HG02623 (cell line): ENCODE measurements around the gene TAPBPL.
"Not testable (repeated sequence)": the region's sequence is repeated elsewhere in the genome, so short reads cannot be mapped to it uniquely, and the experiment has no call there.

Experiments used
- ATAC-seq: cut with Tn5 transposase; IDR thresholded peaks from one replicate; pipeline ENCODE4 v1.9.1; 2021; ENCODE audit warnings: moderate library complexity; ENCODE audit not compliant: unreplicated experiment

Gene TAPBPL, protein sequence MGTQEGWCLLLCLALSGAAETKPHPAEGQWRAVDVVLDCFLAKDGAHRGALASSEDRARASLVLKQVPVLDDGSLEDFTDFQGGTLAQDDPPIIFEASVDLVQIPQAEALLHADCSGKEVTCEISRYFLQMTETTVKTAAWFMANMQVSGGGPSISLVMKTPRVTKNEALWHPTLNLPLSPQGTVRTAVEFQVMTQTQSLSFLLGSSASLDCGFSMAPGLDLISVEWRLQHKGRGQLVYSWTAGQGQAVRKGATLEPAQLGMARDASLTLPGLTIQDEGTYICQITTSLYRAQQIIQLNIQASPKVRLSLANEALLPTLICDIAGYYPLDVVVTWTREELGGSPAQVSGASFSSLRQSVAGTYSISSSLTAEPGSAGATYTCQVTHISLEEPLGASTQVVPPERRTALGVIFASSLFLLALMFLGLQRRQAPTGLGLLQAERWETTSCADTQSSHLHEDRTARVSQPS

DNA sequence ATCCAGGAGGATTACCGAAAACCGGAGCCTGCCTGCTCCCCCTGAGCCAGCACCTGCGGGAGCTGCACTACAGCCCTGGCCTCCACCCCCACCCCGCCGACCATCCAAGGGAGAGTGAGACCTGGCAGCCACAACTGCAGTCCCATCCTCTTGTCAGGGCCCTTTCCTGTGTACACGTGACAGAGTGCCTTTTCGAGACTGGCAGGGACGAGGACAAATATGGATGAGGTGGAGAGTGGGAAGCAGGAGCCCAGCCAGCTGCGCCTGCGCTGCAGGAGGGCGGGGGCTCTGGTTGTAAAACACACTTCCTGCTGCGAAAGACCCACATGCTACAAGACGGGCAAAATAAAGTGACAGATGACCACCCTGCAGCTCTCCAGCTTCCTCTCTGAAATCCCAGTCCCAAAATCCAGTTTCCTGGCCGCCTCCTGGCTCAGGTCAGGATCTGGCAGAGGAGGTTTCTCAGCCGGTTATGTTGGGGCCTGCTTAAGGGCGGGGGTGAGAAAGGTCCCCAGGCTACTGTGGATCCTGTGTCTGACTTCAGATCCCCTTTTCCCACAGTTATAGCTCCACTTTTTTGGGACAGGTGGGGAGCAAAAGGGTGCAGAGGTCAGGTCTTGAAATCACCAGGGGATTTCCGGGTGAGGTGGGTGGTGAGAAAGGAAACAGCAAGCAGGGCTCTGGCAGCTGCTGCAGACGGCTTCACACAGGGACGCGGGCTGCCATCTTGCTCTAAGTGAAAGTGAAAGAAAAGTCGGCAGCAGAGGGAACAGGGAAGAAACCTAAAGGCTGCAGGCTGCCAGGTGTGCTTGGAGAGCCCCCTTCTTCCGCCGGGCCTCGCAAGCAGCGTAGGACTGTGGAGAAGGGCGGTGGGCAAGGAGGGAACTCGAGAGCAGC, at the start of gene TAPBPL:
Gene TAPBPL, plus strand, starts transcription at position 695 of the 897 bp plus-strand sequence. CDS start 207 bp downstream, outside the sequence.
- ATAC-seq: no peak

DNA sequence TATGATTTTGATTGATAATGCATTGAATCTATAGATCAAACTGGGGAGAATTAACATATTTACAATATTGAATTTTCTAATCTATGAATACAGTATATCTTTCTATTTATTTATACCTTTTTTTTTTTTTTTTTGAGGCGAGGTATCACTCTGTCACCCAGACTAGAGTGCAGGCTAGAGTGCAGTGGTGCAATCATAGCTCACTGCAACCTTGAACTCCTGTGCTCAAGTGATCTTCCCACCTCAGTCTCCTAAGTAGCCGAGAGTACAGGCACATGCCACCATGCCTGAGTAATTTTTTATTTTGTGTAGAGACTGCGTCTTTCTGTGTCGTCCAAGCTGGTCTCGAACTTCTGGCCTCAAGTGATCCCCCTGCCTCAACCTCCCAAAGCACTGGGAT, 47.5 kb upstream of the TAPBPL start:
- ATAC-seq: no peak

DNA sequence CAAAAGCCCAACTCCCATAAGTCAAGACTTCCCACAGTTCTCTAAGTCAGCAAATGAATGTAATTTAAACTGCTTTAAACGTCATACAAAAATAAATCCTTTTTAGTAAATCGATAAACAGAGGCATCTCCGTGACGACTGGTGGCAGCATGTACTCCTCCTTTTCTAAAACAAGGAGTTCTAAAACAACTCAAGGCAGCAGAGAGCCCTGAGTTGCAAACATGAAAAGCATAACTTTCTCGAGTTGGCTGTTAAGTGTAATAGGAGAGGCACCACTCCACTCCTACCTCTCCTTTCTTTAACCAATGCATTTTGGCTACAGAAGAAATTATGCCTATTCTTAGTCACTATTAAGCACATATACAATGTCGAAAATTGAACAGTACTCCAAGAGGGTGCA, 45.9 kb upstream of the TAPBPL start:
- ATAC-seq: no peak

DNA sequence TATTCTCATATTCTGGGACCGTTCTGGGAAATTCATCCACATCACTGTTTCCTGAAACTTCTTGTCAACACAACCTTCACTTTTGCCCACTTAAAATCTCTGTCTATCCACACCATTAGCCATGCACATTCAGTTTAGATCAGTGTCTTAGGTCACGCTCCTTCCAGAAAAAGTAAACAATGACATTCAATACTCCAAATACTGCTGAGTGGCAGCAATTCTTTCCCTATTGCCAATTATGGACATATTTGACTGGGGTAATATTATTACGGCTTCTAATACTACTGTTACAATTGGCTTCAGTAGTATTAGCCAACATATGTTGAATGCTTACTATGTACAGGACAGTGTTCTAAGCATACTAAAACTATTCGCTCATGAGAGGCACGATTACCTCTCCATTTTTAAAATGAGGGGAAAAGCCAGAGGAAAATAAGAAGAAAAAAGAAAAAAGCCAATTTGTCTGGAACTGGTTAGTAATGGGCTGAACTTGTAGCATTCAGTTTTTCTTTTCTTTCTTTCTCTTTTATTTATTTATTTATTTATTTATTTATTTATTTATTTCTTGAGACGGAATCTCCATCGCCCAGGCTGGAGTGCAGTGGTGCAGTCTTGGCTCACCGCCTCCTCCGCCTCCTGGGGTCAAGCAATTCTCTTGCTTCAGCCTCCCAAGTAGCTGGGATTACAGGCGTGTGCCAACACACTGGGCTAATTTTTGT, 44.4 kb upstream of the TAPBPL start:
- ATAC-seq: no peak

DNA sequence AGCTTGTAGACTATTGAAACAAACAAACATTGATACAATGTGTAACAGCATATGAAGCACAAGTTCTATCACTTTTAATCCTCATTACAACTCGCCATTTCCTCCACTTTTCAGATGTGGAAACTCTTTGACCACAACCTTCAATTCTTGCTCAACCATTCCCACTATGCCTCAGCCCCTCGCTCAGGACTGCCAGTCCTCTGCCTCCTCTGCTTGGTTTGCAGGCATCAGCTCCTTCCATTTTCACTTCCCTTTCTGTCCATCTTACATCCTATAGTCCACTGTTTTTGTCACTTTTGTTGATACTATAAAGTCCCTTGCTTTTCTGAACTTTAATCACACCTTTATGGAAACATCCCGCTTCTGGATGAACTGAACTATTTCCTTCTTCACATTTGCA, 35.2 kb upstream of the TAPBPL start:
- no peak for ATAC-seq

DNA sequence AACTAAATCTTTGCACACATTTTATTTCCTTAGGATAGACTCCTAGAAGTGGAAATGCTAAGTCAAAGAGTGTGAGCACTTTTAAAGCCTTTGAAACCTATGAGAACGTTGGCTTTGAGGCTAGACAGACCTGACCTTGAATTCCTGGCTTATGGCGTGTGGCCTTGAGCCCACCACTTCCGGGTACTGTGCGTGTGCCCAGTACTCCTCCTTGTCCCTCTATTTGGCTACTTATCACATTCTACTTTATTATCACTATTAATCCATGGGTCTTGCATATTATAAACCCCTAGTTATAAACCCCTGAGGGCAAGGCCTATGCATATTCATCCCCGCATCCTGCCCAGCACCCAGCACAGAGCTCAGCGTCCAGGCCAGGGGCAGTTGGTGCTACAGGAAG, 33.0 kb upstream of the TAPBPL start:
- no peak for ATAC-seq

DNA sequence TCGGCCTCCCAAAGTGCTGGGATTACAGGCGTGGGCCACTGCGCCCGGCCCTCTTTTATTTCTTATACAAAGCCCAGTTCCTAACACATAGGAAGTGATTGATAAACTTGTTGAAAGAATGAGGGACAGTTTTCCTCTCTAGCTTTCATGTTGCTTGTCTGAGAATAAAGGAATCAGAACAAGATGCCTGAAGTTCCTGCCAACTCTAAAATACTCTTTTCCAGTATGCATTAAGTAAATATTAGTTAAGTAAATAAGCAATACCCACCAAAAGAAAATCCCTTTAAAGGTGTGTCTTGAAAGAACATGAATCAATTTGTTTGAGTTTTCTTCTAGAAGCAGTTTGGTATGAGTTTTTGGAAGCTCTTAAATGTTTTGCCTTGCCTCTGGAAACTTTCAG, 31.5 kb upstream of the TAPBPL start:
- no peak for ATAC-seq

DNA sequence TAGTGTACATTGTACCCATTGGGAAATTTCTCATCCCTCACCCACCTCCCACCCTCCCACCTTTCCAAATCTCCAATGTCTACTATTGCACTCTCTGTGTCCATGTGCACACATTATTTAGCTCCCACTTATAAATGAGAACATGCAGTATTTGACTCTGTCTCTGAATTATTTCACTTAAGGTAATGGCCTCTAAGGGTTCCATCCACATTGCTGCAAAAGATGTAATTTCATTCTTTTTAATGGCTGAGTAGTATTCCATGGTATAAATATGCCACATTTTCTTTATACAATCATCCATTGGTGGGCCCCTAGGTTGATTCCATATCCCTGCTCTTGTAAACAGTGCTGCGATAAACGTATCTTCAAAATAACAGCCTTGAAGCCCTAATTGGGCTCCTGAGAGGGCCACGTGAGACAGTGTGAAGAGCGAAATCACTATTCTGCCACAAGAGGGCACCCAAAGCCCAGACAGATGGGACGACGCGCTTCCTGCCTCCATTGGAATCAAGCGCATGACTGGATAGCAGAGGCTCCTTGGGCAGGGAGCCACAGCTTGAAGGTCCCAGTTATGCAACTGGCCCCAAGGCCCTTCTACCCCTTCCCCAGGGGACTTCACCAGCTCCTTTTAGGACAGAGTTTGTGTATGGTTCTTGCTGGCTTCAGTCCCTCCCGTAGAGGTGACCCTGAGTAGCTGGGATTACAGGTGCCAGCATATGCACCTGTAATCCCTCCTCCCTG, 28.4 kb upstream of the TAPBPL start:
- ATAC-seq: no peak

DNA sequence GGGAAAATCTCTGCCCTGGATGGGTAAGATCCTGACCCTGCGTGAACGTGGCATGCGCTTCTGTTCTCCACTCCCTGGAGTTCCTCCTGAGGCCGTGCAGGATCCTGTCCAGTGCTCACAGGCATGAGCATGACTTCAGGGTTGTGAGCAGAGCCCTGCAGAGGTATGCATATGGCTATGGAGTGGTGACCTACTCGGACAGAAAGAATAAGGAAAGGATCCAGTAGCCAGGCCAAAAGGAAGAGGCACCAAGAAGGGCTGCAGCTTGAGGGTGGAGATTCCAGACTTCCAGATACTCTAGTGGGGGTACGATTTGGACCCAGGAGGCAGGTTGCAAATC, 27.9 kb upstream of the TAPBPL start:
- ATAC-seq: no peak

DNA sequence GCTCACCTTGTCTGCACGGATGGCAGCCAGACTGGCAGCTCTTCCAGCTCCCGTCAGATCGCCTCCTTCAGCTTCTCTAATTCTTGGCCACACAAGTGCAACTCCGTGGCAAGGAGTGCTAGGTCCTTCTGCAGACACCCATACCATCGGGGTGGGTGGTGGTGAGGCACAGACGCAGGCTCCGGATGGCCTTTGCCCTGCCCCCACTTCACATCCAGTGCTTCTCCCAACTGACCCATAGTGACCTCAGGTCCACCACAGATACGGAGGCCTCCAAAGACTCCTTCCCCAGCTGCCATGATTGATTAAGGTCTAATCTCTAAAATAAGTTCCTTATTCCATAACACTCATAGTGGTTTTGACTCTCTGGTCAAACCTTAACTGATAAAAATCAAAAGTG, 27.0 kb upstream of the TAPBPL start:
- ATAC-seq: no peak

DNA sequence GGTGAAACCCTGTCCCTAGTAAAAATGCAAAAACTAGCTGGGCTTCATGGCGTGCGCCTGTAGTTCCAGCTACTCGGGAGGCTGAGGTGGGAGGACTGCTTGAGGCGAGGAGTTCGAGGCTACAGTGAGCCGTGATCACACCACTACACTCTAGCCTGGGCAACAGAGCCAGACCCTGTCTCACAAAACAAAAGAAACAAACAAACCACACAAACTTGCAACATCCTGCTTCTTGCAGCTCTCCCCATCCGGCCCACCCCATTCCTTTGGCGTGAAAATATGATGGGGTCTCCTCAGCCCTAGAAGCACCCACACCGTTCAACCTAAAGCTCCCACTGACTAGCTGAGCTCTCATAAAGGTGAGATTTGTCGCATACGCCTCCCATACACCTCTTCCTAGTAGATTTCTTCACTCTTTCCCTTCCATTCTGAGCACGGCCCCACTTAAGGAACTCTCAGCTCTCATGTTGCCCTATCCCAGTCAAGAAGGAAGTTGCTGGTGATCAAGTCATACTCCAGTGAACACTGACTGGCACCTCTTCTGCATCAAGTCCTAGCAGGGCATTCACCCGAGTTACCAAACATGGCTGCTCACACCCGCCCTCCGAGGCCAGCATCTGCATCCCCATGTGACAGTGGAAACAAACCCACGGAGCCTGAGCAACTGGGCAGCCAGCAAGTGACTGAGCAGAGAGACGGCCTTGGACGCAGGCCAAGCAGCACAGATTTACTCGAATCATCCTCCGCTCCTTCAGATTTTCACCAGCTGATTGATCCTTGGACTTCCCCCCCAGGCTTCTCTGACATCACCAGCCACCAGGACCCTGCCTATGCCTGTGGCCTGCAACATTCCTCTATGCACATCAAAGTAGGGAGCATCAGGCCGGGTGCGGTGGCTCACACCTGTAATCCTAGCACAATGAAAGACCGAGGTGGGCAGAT, 26.0 kb upstream of the TAPBPL start:
- no peak for ATAC-seq

DNA sequence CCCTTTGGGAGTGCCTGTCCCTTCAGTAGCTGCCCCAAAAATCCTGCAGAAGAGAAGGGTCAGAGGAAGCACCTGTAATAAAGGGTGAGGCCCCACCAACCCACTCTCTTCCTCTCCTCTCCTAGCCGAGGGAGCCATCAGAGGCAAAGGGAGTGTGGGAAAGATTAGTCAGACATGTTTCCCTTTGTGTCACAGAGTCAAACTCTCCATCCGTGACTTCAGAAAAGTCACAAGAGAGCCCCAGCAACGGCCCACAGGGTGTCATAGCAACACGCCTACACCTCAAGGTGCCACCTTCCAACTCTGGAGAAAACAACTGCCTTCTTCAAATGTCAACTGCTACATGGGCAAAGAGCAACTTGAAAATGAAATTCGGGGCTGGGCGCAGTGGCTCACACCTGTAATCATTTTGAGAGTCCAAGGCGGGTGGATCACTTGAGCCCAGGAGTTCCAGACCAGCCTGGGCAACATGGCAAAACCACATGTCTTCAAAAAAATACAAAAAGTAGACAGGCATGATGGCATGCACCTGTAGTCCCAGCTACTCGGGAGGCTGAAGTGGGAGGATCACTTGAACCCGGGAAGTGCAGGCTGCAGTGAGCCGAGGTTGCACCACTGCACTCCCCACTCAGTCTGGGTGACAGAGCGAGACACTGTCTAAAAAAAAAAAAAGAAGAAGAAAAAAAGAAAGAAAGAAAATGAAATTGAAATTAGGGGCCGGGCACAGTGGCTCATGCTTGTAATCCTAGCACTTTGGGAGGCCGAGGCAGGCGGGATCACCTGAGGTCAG, 24.8 kb upstream of the TAPBPL start:
- ATAC-seq: peak; percentile 62

DNA sequence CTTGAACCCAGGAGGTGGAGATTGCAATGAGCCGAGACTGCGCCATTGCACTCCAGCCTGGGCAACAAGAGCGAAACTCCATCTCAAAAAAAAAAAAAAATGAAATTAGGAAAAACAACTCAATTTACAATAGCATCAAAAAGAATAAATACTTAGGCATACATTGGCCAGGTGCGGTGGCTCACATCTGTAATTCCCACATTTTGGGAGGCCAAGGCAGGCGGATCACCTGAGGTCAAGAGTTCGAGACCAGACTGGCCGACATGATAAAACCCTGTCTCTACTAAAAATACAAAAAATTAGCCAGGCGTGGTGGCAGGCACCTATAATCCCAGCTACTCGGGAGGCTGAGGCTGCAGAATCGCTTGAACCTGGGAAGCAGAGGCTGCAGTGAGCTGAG, 24.0 kb upstream of the TAPBPL start:
- not testable (repeated sequence) for ATAC-seq

DNA sequence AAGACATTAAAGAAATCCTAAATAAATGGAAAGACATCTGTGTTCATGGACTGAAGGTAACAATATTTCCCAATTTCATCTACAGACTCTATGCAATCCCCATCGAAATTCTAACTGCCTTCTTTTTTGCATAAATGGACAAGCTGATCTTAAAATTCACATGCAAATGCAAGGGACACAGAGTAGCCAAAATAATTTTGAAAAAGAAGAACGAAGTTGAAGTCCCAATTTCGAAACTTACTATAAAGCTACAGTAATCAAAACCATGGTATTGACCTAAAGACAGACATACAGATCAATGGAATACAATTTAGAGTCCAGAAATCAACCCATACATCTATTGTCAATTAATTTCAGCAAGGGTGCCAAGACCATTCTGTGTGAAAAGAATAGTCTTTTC, 23.5 kb upstream of the TAPBPL start:
- no peak for ATAC-seq

DNA sequence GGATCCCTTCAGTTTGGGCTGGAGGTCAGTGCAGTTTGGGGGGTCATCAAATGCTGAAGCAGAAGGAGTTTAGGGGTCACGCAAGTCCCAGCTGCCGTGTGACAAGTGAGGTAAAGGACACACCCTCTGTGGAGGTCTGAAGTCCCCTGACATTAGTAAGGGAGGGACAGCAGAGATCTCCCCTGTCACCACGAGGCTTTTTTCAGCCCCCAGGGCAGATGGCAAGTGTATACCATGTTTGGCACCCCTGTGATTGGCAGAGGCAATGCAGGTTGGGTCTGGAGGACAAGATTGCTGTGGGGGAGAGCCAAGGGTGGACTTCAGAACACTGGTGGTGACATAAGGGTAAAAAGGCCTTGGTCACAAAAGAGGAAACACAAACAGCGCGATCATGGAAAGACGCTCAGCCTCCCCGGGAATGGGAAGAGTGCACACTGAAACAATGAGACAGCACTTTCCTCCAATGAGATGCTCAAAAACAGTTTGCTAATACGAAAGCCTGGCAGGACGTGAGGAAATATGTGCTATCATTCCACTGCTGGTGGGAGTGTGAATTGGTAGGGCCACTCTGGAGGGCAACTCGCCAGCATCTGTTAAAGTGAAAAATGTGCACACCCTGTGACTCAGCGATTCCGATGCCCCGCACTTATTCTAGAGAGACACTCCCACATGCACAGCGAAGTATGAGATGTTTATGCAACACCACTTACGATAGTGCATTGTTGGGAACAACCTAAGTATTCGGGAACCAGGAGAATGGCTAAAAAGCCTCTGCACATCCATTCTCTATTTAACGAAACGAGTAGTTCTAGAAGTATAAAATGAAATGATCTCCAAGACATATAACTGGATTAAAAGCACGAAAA, 21.5 kb upstream of the TAPBPL start:
- ATAC-seq: no peak

DNA sequence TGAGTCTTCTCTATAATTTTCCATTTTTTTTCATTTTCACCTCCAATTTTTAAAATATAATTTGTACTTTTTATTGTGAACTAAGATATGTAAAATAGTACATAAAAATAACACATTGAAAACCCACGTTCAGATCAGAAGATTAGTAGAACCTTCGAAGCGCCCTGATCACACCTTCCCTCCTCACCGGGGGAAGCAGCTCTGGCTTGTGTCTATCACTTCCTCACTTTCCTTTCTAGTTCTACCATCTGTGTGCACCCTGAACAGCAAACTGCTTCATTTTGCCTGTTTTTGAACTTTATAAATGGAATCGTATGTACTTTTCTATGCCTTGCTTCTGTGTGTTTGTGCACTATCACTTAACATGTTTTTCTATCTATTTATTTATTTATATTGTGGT, 18.9 kb upstream of the TAPBPL start:
- no peak for ATAC-seq

DNA sequence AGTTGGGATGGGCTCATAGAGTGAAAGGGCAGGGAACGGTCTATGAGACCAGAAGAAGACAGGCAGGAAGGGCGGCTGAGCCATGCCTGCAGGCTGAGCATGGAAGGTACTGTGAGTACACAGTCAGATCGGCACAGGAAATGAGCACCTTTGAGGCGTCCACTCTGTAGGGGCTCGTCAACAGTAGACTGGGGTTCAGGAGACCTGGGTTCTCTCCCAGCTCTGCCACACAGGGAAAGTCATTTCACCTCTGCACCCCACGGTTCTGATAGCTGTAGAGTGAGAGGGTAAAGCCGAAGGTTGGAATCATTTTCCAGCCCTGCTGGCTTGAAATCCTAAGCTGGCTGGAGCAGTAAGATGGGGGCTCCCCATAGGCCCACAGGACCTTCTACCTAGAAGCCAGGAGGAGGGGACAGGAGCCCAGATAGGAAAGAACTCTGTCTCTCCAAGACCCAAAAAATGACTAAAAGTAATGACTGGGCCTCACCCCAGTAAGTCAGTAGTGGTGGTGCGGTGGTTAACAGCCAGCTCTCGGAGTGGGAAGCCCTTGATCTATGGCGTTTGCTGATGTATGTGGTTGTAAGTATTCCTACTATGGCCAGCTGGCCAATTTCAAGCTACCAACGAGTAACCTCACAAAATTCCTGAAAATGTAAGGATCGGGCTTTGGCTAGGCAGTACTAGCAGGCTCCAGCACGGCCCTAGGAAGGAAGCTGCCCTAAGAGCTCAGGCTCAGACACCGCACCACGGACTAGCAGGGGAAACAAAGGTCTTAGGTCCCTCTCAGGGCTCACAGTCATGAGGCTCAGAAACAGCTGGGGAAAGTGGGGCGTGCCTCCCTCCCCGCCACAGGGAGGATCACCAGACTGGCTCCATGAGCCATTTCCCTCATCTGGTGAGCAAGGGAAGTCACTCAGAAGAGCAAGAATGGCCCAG, 17.4 kb upstream of the TAPBPL start:
- ATAC-seq: no peak
